Endothelial cell of umbilical vein (primary cell): ENCODE measurements around the gene LDHD.

Source experiments
- CTCF ChIP-seq, 2 donors: IDR thresholded peaks; 1 replicate in 1 of 2; 2 replicates in 1 of 2; pipeline ENCODE4 v1.5.1; 2011; ENCODE audit warnings: low read length in 2 of 2, mild to moderate bottlenecking in 2 of 2, moderate library complexity in 2 of 2, control low read depth in 1 of 2, inconsistent platforms in 1 of 2, low read depth in 1 of 2; ENCODE audit not compliant: insufficient read depth in 1 of 2; ENCODE audit errors: extremely low read depth in 1 of 2
- EZH2 ChIP-seq: IDR thresholded peaks from 2 replicates; pipeline ENCODE4 v1.6.1; 2012; ENCODE audit warnings: borderline replicate concordance, low read depth, mild to moderate bottlenecking, moderate library complexity, low read length, inconsistent platforms; ENCODE audit not compliant: severe bottlenecking
- FOS ChIP-seq: IDR thresholded peaks from 2 replicates; pipeline ENCODE4 v1.6.1; 2011; ENCODE audit warnings: mild to moderate bottlenecking, low read length, moderate library complexity, borderline replicate concordance; ENCODE audit not compliant: insufficient read depth
- POLR2A ChIP-seq: IDR thresholded peaks from 2 replicates; pipeline ENCODE4 v1.6.1; 2012; ENCODE audit warnings: low read depth, mild to moderate bottlenecking, control low read depth, low read length
- POLR2AphosphoS5 ChIP-seq: IDR thresholded peaks from 2 replicates; pipeline ENCODE4 v1.6.1; 2012; ENCODE audit warnings: low read depth, mild to moderate bottlenecking, control low read depth, low read length, moderate library complexity; ENCODE audit not compliant: insufficient read depth

- TF ChIP-seq CTCF (IDR thresholded peaks at IDR 0.05; ENCODE audit: extremely low read depth in 1 of 2, insufficient read depth in 1 of 2, low read depth in 1 of 2, low read length in 2 of 2) (no peak), POLR2A (no peak), POLR2AphosphoS5 (no peak), EZH2 (no peak), FOS (no peak)
Measured at GRCh38 chr16:75071621-75072020, 45.0 kb downstream of the LDHD start.
